GM18519 (cell line): ENCODE measurements around the gene LOXHD1.

Source experiments
- ATAC-seq: cut with Tn5 transposase; IDR thresholded peaks from one replicate; pipeline ENCODE4 v1.9.1; 2021; ENCODE audit warnings: mild to moderate bottlenecking, moderate library complexity; ENCODE audit not compliant: unreplicated experiment, low FRiP score

The LOXHD1 gene

GRCh38 chr18:46578987-46579386 is 78.0 kb downstream of the LOXHD1 start:
- no peak for ATAC-seq

DNA sequence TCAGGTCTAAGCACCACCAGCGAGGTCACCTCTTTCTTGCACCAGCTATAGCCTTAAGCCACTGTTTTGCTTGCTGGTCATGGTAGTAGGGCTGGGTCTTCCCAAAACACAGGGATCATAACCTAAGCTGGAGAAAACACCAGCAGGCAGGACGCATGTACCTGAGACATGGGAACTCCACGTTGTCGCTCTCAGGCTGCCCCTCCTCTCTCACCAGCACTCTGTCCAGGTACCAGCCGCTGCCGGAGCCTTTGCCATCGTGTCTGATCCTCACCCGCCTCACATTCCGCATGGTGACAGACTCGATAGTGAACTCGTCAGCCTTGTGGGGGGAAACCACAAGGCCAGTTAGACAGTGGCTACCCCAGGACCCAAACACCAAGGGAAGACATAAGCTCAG is 79.5 kb downstream of the LOXHD1 start:
- no peak for ATAC-seq

- ATAC-seq = no peak
Measured at GRCh38 chr18:46575851-46576250, 81.2 kb downstream of the LOXHD1 start.

- ATAC-seq = no peak
Measured at GRCh38 chr18:46574743-46575115, 82.3 kb downstream of the LOXHD1 start.

DNA sequence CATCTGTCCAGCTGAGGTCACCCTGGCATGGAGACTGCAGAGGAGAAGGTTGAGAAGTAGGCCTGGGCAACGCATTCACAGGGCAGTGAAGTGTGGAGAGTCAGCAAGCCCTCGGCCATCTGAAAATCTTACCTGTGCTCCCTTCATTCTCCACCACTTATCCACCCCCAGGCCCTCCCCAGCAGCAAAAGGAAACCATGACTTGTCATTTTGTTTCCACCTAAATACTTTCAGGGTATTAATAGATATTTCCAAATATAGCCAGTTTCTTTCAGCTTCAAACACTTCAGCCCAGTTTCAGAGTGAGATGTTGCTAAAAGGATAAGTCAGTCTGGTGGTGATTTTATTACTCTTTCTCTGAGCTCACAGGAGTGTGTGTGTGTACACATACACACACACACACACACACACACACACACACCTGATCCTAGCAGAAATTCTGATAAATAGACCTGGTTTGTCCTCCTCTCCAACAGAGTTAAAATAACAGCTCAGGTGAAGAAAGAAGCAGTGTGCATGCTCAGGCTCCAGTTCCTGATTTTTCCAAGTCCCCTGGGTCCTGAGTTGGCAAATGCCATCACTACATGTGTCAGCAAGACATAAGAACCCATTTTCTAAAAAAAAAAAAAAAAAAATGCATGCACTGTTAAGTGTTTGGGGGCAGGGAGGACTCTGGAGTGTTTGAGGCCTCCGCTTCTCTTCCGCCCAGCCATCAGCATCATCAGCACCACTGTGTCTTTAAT is 82.8 kb downstream of the LOXHD1 start:
- ATAC-seq = peak; percentile 57

DNA sequence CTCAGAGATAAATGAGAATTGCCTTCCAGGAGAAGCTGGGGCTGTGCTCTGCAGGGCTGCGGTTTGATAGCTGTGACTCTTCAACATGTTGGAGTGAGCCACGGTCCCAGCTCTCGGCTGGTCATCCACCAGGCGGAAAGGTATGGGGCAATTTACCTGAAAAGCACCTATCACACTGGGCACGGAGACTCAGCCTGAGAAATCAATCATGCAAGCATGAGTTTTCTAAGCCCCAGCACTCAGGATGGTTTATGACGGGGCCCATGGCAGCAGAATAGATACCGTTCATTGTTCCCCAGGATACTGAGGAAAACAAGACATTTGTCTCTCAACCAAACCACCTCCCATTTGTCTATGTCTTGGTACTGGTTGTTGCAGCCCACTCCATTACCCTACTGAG is 83.9 kb downstream of the LOXHD1 start:
- ATAC-seq = no peak

GRCh38 chr18:46571756-46572155 is 85.3 kb downstream of the LOXHD1 start:
- ATAC-seq = no peak

DNA sequence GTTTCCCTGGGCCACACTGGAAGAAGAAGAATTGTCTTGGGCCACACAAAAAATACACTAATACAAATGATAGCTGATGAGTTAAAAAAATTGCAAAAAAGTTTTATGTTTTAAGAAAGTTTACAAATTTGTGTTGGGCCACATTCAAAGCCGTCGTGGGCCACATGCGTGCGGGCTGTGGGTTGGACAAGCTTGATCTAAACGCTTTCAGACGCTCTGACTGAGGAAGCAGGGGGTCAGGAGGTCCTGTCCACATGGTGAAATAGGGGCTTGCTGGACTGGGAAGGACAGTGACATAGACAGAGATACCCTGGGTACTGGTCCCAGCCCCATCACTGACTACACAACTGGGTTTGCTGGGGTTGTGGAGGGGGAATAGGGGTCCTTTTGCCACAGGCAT is 86.4 kb downstream of the LOXHD1 start:
- ATAC-seq = no peak

DNA sequence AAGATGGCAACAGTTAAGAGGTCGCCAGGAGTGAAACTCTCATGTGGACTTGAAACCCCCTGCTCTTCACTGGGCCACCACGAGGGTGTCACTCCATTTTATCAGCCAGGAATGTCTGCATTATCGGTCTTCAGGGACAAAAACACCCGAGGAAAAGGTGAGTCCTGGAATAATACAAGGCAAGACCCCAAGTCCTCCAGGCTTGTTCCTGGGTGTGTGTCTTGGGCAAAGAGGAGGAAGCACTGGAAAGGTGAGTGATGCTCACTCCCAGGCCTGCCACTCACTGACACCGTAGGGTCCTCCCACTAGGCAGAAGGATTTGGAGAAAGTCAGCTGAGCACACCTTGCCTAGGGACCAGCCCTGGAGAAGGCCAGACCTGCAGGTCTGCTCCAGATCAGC is 86.9 kb downstream of the LOXHD1 start:
- no peak for ATAC-seq

- ATAC-seq = no peak
Measured at GRCh38 chr18:46569211-46569610, 87.8 kb downstream of the LOXHD1 start.

GRCh38 chr18:46567196-46567595 is 89.8 kb downstream of the LOXHD1 start:
- ATAC-seq = no peak

- ATAC-seq = no peak
Measured at GRCh38 chr18:46566111-46566510, 90.9 kb downstream of the LOXHD1 start.

GRCh38 chr18:46565256-46565655 is 91.8 kb downstream of the LOXHD1 start:
- no peak for ATAC-seq

GRCh38 chr18:46563317-46563716 is 93.7 kb downstream of the LOXHD1 start:
- ATAC-seq = no peak

DNA sequence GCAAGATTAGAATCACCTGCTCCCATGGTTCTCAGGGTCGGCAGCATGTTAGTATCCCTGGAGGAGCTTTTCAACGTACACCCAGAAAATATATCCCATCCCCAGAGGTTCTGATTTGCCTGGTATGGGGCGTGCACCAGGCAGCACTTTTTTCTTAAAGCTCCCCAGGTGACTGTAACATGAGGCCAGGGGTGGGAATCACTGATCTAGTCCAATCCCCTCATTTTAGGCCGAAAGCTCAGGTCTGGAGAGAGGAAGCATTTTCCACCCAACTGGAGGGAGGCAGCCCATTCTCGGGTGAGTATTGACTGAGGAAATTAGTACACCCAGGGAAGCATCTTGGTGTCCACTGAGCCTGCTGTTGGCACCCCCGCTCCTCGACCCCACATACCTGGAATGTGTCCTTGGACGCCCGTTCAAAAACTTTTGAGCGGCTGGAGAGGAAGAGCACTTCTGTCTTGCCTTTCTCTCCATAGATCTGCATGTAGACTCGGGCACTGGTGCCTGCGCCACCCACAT is 94.3 kb downstream of the LOXHD1 start:
- no peak for ATAC-seq

DNA sequence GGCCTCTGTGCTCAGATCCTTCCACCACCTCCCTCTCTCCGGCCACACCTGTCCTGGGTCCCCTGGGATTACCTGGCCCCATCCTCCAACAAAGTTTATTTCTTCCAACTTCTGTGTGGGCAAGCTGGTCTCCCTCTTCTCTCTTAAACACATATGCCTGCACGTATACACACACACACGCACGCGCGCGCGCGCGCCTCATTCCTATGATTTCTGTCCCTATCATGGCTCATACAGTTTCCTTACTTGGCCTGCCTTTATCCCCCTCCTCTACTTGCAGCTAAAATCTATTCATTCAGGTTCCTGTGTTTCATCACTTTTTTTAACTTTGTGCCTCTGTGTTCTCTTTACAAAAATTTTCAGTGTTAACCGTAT is 96.4 kb downstream of the LOXHD1 start:
- no peak for ATAC-seq

GRCh38 chr18:46559946-46560670 is 96.9 kb downstream of the LOXHD1 start:
- ATAC-seq = no peak

DNA sequence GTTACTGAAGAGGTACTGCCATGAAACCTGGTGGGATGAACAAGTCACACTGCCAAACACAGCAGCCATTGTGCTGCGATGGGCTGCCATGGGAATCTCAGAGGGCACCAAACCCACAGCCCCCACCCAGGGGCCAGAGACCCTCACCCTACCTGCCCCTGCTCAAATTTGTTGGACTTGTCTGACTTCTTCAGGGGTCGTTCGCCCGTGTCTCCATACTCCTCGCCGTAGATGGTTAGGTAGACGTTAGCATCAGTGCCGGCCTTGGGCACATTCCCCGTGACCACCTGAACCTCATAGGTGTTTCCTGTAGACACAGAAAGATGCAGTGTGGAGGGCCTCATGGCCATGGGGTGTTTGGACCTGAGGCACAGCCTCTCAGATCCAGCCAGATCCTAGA is 97.7 kb downstream of the LOXHD1 start:
- no peak for ATAC-seq

DNA sequence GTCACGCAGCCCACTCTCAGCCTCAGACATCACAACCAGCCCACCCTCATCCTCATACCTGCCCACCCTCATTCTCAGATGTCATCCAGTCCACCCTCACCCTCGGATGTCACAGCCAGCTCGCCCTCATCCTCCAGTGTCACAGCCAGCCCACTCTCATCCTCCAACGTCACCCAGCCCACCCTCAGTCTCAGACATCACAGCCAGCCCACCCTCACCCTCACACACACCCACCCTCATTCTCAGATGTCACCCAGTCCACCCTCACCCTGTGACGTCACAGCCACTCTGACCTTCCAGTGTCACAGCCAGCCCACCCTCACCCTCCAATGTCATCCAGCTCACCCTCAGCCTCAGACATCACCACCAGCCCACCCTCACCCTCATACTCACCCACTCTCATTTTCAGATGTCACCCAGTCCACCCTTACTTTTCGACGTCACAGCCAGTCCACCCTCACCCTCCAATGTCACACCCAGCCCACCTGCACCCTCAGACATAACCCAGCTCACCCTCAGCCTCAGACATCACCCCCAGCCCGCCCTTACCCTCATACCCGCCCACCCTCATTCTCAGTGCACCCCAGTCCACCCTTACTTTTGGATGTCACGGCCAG is 100.3 kb downstream of the LOXHD1 start:
- ATAC-seq = no peak

- no peak for ATAC-seq
Measured at GRCh38 chr18:46555724-46556123, 101.3 kb downstream of the LOXHD1 start.

DNA sequence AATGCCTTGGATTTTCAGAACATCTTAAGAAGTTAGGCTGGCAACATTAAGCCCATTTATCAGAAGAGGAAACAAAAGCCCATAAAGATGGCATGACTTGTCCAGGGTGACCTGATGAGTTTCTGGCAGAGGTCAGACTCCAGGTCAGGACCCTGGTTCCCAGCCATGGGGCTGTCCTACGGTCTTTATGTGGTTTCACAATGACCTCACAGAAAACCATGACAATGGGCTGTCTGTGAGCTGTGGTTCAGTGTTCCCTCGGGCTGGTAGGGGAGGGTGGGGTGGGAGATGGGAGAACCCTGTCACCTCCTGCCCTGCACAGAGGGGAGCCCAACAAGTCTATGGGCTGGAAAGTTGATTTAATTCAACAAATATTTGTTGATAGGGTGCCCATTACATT is 101.8 kb downstream of the LOXHD1 start:
- no peak for ATAC-seq
